Cardiac fibroblast (primary cell): Measurements from ENCODE around the gene ATF7IP.

Experiments
- DNase-seq, 2 donors: peaks; one replicate each; pipeline versions ENCODE4 v3.0.0 to v3.0.0-alpha.2; 2010; ENCODE audit warnings: low read depth in 2 of 2
- H3K4me3 ChIP-seq, 2 donors: replicated peaks in 1 of 2; 1 replicate in 1 of 2; 2 replicates in 1 of 2; pipeline ENCODE4 v1.5.1; 2011; ENCODE audit warnings: low read depth in 2 of 2, low read length in 2 of 2, mild to moderate bottlenecking in 2 of 2, moderate library complexity in 1 of 2
- CTCF ChIP-seq: IDR thresholded peaks from one replicate; pipeline ENCODE4 v1.5.1; 2011; ENCODE audit warnings: low read depth, mild to moderate bottlenecking, low read length, inconsistent platforms

ATF7IP gene

DNA sequence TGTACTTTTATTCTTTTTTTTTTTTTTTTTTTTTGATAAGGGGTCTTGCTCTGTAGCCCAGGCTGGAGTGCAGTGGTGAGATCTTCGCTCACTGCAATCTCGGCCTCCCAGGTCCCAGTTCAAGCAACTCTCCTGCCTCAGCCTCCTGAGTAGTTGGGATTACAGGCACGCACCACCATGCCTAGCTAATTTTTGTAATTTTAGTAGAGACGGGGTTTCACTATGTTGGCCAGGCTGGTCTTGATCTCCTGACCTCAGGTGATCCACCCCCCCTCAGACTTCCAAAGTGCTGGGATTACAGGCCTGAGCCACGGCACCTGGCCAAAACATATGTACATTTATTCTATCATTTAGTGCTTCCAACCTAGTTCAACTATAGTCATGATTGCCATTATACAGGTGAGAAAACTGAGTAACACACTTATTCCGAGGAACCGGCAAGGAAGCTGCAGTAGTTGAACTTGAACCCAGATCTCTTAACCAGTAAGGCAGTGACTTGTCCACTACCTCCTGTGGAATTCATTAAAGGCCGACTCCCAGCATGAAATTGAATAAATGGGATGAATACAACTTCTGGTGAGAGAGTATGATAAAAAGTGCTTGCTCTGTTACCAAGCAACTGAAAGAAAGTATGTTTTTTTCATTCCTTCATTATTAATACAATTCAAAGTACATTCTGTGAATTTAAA lies 755 bp upstream of the ATF7IP start:
- TF ChIP-seq CTCF = no peak
- peak overlapping the region; percentile 62 to 67 for H3K4me3 ChIP-seq
- no peak for DNase-seq

DNA sequence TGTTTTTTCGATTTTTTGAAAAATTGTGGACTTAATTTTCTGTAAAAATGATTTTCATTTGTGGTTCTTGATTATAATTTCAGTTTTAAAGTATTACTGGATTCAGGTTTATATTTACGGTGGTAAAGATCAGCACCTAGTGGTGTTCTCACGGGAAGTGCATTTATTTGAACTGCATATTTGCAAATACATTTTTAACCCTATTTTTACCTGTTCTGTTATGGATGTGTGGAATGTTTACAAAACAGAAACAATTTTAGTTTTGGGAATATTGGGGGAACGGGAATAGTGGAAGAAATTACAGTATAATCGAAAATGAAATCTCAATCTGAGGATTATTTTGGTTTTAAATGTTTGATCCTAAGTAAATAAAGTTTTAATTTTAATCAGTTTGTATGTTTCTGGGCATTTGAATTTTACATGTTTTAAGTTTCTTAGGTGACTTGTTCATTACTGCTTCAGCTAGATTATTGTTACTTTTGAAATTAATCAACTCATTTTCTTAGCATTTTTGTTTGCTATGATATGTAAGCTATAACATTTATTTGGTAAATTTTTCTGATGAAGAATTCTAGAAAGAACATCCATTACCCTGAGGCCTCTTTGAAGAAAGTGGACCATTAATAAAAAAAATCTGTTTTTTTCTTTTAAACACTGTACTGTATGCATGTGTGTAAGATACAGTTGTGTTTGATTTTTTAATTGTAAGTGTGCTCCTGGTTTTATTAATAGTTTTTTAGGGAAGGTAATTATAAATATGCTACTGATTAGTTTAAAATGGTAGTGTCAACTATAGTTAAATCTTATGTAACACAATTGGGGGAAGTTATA lies 942 bp downstream of the ATF7IP start:
- peak overlapping the region; percentile 62 to 67 for H3K4me3 ChIP-seq
- peak in 1 of 2 donors; percentile 58 for DNase-seq
- TF ChIP-seq CTCF = peak; percentile 13

GRCh38 chr12:14367040-14367661 lies 1.7 kb downstream of the ATF7IP start:
- TF ChIP-seq CTCF = no peak
- DNase-seq = peak; percentile 60 to 74
- peak overlapping the region; percentile 62 to 67 for H3K4me3 ChIP-seq

GRCh38 chr12:14369311-14369710 lies 3.8 kb downstream of the ATF7IP start:
- no peak overlapping the region for H3K4me3 ChIP-seq
- TF ChIP-seq CTCF = no peak
- no peak for DNase-seq

- no peak for TF ChIP-seq CTCF
- DNase-seq = peak; percentile 61 to 87
- no peak overlapping the region for H3K4me3 ChIP-seq
These were observed 7.7 kb downstream of the ATF7IP start for GRCh38 chr12:14373217-14373616.

- no peak overlapping the region for H3K4me3 ChIP-seq
- no peak for TF ChIP-seq CTCF
- no peak for DNase-seq
These were observed 14.0 kb downstream of the ATF7IP start for GRCh38 chr12:14379508-14379907.
